Fibroblast of lung (primary cell): ENCODE data around the gene NTF4.

Source experiments
- EZH2 ChIP-seq: IDR thresholded peaks from 2 replicates; pipeline ENCODE4 v1.5.1; 2012; ENCODE audit warnings: low read length, control low read depth, mild to moderate bottlenecking; ENCODE audit errors: missing control alignments
- TF ChIP-seq, protein P1 (sequence below), 2 donors: IDR thresholded peaks in 1 of 2; conservative IDR thresholded peaks in 1 of 2; 1 replicate in 1 of 2; 2 replicates in 1 of 2; pipeline ENCODE4 v1.5.1; 2011 to 2012; ENCODE audit warnings: low read length in 2 of 2, control low read depth in 1 of 2, inconsistent platforms in 1 of 2, low read depth in 1 of 2, mild to moderate bottlenecking in 1 of 2

DNA sequence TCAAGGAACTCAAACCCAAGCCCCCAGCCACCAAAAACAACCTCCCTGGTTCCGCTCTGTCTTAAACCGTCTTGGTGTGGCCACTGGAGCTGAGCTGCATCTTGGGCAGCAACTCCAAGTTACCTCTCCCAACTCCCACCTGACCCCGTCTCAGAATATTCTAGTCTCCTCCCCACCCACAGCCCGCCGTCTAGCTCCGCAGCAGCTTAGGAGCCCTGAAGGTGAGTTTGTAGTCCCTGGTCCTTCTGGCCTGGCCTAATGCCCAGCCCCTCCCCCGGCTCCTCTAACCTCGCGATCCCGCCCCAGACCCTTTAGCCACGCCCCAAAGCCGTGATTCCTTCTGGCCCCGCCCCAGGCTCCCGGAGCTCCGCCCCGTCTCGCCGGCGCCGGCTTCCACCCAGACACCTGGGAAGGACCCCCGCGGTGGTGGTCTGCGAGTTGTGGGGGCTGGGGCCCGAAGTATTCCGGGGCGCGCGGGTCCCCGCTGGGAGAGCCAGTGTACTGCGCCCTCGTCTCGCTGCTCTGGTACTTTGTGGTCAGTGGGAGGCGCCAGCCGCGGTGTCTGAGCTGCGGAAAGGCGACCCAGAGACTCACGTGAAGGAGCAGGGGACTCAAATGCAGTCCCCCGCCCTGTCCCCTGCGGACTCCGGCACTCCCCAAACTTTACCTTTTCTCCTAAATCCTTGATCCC lies 45.2 kb downstream of the NTF4 start:
- no peak for TF ChIP-seq EZH2
- TF ChIP-seq, protein P1, sequence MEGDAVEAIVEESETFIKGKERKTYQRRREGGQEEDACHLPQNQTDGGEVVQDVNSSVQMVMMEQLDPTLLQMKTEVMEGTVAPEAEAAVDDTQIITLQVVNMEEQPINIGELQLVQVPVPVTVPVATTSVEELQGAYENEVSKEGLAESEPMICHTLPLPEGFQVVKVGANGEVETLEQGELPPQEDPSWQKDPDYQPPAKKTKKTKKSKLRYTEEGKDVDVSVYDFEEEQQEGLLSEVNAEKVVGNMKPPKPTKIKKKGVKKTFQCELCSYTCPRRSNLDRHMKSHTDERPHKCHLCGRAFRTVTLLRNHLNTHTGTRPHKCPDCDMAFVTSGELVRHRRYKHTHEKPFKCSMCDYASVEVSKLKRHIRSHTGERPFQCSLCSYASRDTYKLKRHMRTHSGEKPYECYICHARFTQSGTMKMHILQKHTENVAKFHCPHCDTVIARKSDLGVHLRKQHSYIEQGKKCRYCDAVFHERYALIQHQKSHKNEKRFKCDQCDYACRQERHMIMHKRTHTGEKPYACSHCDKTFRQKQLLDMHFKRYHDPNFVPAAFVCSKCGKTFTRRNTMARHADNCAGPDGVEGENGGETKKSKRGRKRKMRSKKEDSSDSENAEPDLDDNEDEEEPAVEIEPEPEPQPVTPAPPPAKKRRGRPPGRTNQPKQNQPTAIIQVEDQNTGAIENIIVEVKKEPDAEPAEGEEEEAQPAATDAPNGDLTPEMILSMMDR (conservative IDR thresholded peaks at IDR 0.05 in 1 of 2, IDR thresholded peaks at IDR 0.05 in 1 of 2; ENCODE audit: low read depth in 1 of 2, low read length in 2 of 2): peak in 1 of 2 donors; percentile 11
